ENCODE data around the gene COMT.
"Not testable (repeated sequence)": the region's sequence is repeated elsewhere in the genome, so short reads cannot be mapped to it uniquely, and the experiment has no call there.

Gene COMT

DNA sequence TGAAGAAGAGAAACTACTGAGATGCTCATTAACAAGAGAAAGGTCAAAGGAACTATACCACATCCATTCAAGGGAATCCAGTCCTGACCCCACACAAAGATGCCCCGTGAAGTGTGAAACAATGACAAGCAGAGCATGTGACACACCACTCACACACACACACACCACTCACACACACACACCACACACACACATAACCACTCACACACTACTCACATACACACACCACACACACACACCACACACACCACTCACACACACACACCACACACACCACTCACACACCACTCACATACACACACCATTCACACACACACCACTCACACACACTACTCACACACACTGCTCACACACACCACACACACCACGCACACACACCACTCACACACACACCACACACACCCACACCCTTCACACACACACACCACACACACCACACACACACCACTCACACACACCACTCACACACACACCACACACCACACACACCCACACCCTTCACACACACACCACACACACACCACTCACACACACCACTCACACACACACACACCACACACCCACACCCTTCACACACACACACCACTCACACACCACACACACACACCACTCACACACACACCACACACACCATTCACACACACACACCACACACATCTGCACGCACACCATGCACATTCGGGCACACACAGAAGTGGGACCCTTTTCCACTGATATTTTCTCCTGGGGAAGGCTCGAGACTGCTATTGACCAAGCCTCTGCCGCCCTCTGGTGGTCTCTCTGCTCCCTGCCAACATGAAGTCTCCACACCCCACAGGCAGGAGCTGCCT lies 32.0 kb upstream of the COMT start:
- peak; percentile 63 for DNase-seq

DNA sequence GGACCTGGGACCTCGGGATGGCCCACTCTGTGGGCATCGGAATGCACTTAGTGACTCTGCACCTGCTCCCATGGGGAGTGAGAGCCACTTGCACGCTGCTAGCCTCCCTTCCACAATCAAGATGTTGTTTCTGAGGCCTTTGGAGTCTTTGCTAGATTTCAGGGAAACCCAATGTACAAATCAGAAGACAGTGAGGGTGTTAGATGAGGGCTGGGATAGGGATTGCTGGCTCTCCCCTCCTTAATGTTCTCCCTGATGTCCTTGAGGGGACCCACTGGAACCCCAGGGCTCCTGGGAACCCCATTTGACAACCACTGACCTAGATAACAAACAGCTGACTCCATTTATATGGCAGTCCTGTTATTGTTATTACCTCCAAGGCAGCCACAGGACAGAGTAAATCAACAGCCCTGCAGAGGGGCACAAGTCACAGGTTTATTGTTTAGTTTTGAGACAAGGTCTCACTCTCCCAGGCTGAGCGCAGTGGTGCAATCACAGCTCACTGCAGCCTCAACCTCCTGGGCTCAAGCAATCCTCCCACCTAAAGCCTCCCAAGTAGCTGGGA lies 31.3 kb upstream of the COMT start:
- DNase-seq: no peak

- no peak for DNase-seq
These were observed 29.9 kb upstream of the COMT start for GRCh38 chr22:19911540-19912270.

DNA sequence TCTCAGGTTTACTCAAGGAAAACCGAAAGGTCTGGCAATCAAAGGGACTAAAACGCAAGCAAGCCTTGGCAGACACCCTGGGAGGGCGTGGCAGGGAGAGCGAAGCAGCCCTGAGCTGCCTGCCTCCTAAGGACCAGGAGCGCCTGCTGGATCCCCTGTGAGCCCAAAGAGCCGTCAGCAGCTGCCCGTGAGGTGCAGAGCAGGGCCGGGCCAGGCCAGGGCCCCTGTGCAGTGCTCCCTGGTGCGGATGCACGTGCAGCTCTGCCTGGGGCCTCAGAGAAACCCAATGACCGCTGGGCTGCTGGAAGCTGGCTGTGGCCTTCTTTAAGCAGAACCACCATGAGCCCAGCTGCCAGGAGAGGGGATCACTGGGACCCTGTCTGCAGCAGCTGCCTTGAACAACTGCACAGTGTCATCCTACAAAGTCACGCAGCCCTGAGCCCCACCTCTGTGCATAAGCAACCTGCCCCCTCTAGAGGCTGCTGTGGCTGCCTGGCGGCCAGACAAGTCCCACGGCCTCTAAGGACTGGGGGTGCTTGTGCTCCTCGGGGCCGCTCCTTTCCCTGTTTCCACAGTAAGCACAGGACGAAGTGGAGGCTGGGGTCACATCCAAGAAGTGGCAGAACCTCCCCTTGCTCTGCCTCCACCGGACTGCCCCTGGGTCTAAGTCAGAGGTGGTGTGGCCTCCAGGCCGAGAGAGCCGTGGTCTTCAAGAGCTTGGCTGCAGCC lies 29.1 kb upstream of the COMT start:
- DNase-seq: no peak

DNA sequence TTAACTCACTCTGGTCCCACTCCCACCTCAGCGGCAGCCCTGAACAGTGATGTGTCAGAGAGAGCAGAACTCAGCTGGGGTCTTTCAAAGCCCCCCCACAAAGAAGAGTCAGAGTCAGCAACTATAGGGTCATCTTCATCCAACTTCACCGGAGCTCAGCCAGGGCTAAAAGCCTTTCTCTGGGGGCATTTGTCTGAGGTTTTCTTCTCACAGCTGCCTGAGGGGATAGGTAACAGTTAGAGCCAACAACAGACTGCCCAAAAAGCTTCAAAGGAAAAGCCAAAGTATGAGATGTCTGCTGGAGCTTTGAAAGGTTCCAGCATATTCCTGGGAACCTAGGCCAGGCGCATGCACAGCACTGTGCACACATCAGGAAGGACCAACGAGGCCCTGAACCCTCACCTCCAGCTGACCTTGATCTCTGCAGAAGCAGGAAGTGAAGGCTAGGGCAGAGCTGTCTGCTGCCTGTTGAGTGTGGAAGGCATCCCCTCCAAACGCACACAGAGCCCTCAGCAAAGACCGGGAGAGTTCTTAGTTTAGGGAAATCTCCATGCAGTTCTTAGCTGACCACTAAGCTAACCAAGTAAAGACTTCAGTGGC lies 28.1 kb upstream of the COMT start:
- no peak for DNase-seq

GRCh38 chr22:19914201-19914943 lies 27.2 kb upstream of the COMT start:
- DNase-seq: no peak

- DNase-seq: no peak
These were observed 26.2 kb upstream of the COMT start for GRCh38 chr22:19915287-19915954.

DNA sequence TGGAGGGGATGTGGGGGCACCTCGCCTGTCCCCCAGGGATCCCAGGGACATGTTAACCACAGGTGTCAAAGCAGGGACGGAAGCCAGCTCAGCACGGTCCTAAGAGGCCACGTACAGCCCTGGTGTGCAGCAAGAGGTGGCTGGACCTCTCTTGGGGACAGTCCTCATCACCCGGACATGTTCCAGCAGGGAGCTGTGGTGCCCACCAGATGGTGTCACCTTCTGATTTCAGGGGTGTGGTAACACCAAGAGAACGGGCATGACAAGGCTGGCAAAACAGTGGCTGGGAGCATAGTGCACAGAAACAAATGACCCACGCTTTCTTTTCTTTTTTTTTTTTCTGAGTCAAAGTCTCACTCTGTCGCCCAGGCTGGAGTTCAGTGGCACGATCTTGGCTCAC lies 25.6 kb upstream of the COMT start:
- DNase-seq: no peak

- no peak for DNase-seq
These were observed 24.6 kb upstream of the COMT start for GRCh38 chr22:19916941-19917340.

GRCh38 chr22:19917389-19918138 lies 24.0 kb upstream of the COMT start:
- DNase-seq: no peak

- DNase-seq: no peak
These were observed 23.1 kb upstream of the COMT start for GRCh38 chr22:19918332-19919106.

- DNase-seq: no peak
These were observed 21.7 kb upstream of the COMT start for GRCh38 chr22:19919701-19920363.

DNA sequence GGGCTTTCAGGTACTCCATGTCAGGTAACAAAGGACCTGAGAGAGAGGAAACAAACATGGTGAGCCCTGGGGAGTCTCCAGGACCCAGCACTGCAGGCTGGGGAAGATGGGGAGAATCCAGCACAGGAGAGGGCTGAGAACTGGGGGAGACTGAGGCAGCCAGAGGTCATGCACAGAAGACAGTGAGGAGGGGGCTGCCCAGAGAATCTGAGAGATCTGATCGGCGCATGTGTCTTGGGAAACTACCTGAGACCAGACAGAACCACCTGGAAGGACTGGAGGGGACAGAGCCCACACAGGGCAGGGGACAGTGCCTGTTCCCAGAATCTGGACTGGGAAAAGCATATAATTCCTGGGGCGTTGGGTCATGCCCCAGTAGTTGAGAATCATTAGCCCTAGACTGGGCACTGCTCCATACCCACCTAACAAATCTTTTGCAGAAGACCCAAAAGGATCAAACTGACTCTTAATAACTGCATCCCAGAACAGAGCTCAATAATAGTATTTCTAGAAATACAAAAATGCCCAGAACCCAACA lies 20.0 kb upstream of the COMT start:
- no peak for DNase-seq

DNA sequence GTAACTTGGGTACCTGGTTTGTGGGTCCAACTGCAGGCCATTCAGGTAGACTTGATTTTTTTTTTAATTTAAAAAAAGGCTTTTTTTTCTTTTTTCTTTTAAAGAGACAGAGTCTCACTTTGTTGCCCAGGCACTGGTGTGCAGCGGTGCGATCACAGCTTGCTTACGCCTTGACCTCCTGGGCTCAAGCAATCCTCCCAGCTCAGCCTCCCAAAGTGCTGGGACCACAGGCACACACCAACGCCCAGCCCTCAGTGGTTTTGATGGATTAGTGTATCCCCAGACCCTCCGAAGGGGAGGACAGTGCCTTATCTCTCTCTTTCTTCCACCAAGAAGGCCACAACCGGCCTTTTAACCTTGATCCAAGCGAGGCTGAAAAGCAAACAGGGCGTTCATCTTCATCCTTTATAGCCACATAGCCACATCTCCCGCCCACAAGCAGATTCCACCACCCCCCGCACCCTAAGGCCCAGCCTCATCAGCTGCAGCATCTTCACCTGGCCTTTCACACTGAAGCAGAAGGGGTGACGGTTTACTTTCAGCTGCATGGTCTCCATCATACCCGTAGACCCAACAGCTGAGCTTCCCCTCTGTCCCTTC lies 17.6 kb upstream of the COMT start:
- no peak for DNase-seq

- not testable (repeated sequence) for DNase-seq
These were observed 15.5 kb upstream of the COMT start for GRCh38 chr22:19926028-19926427.

DNA sequence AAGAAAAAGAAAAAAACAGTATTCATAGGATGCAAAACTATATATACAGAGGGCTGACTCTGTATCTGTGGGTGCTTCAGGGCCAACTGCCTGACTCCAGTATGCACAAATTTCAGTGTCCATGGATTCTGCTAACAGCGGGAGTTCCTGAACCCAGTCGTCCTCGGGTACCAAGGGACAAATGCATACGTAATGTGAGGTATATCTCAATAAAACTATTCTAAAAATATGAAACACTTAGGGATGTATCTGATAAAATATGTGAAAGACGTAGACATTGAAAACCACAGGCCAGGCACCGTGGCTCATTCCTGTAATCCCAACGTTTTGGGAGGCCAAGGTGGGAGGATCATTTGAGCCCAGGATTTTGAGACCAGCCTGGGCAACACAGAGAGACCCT lies 13.9 kb upstream of the COMT start:
- no peak for DNase-seq

DNA sequence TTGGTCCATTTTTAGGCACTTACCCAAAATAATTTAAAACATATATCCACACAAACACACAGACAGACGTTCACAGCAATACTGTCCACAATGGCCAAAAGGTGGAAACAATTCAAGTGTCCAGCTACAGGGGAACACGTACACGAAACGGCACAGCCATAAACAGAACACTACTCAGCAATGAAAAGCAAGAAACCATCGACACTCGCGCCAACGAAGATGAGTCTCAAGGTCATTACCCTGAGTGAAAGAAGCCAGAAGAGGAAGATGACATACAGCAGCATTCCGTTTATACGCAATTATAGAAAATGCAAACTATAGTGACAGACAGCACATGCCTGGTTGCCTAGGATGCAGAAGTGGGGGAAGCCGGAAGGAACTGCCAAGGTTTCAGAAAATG lies 13.4 kb upstream of the COMT start:
- peak; percentile 73 for DNase-seq

All from inflammatory macrophage treated with lipopolysaccharide for 4 hours (primary cell).